DOHH2 (cell line): ENCODE data around the gene DGKZ.
A peak's percentile ranks its signal among the peaks of the same experiment; 100 is the strongest.

Source experiments
- H3F3A ChIP-seq: fragments of 200-600 bp; sonication (generic), shearing (Covaris generic); 2 replicates; pipeline ENCODE4 v1.6.0; 2016; ENCODE audit warnings: antibody characterized with exemption, mild to moderate bottlenecking; ENCODE audit not compliant: control insufficient read depth, insufficient read depth
- H3K27ac ChIP-seq: fragments of 200-600 bp; sonication (generic); 2 replicates; pipeline ENCODE4 v1.5.1; 2014; ENCODE audit warnings: low read depth, mild to moderate bottlenecking, low read length, moderate library complexity
- H3K27me3 ChIP-seq: fragments of 200-600 bp; sonication (generic); 2 replicates; pipeline ENCODE4 v1.6.1; 2014; ENCODE audit warnings: mild to moderate bottlenecking, low read length, mixed read lengths; ENCODE audit not compliant: control insufficient read depth
- H3K36me3 ChIP-seq: fragments of 200-600 bp; sonication (generic); 2 replicates; pipeline ENCODE4 v1.6.1; 2014; ENCODE audit warnings: mild to moderate bottlenecking, low read length, moderate library complexity, mixed read lengths; ENCODE audit not compliant: control insufficient read depth
- H3K4me1 ChIP-seq: fragments of 200-600 bp; sonication (generic); 2 replicates; pipeline ENCODE4 v1.6.1; 2014; ENCODE audit warnings: mild to moderate bottlenecking, low read length, mixed read lengths; ENCODE audit not compliant: control insufficient read depth
- H3K4me2 ChIP-seq: fragments of 200-600 bp; sonication (generic); 2 replicates; pipeline ENCODE4 v1.6.0; 2014; ENCODE audit warnings: mild to moderate bottlenecking, low read length, moderate library complexity
- H3K4me3 ChIP-seq: fragments of 200-600 bp; sonication (generic); 2 replicates; pipeline ENCODE4 v1.5.1; 2014; ENCODE audit warnings: mild to moderate bottlenecking, low read length, mixed read lengths
- H3K79me2 ChIP-seq: fragments of 200-600 bp; sonication (generic); 2 replicates; pipeline ENCODE4 v1.6.1; 2014; ENCODE audit warnings: mild to moderate bottlenecking, low read length, mixed read lengths; ENCODE audit not compliant: control insufficient read depth
- H3K9me2 ChIP-seq: fragments of 200-600 bp; sonication (generic); replicated peaks from 2 replicates; pipeline ENCODE4 v1.6.1; 2014; ENCODE audit warnings: mild to moderate bottlenecking, low read length, mixed read lengths; ENCODE audit not compliant: control insufficient read depth
- H3K9me3 ChIP-seq: fragments of 200-600 bp; sonication (generic); 2 replicates; pipeline ENCODE4 v1.6.1; 2014; ENCODE audit warnings: antibody characterized with exemption, low read length, mixed read lengths; ENCODE audit not compliant: control insufficient read depth, insufficient read depth
- H4K20me1 ChIP-seq: fragments of 200-600 bp; sonication (generic); 2 replicates; pipeline ENCODE4 v1.6.0; 2014; ENCODE audit warnings: low read depth, mild to moderate bottlenecking, antibody characterized with exemption, low read length, moderate library complexity; ENCODE audit not compliant: control insufficient read depth, insufficient read depth
- CTCF ChIP-seq: fragments of 200-600 bp; sonication (generic); IDR thresholded peaks from one replicate; pipeline ENCODE4 v1.5.1; 2014; ENCODE audit warnings: antibody characterized with exemption, mild to moderate bottlenecking, low read depth, low read length; ENCODE audit not compliant: poor library complexity, severe bottlenecking
- EZH2phosphoT487 ChIP-seq: fragments of 200-600 bp; sonication (generic); IDR thresholded peaks from 2 replicates; pipeline ENCODE4 v1.6.1; 2017; ENCODE audit warnings: borderline replicate concordance, mild to moderate bottlenecking, antibody characterized with exemption, low read length, moderate library complexity, mixed read lengths

The DGKZ gene

GRCh38 chr11:46345881-46346484, 1.3 kb upstream of the DGKZ start:
- peak overlapping the region; percentile 42 for H3K4me2 ChIP-seq

GRCh38 chr11:46347637-46348311, 511 bp downstream of the DGKZ start:
- peak overlapping the region; percentile 93 for H3K4me2 ChIP-seq
- no peaks in the 10 kb centered on the region for H3K9me3 ChIP-seq
- peaks cover 46% of the 10 kb centered on the region for H3K4me1 ChIP-seq
- H3K79me2 ChIP-seq, result peaks cover 50% of the 10 kb centered on the region
- peaks cover 14% of the 10 kb centered on the region for H4K20me1 ChIP-seq
- no peak overlapping the region for H3K27ac ChIP-seq
- no peak for TF ChIP-seq EZH2phosphoT487
- TF ChIP-seq CTCF, result no peak
- no peaks in the 10 kb centered on the region for H3K9me2 ChIP-seq
- H3K36me3 ChIP-seq, result no peaks in the 10 kb centered on the region; the same call in 1 of the 2 replicates
- peaks cover 39% of the 10 kb centered on the region for H3K27me3 ChIP-seq
- peaks cover 7% of the 10 kb centered on the region; the same call in 1 of the 2 replicates for H3F3A ChIP-seq
- H3K4me3 ChIP-seq, result peak overlapping the region; percentile 89

More at GRCh38 chr11:46345881-46346484, 1.3 kb upstream of the DGKZ start:
- Histone ChIP-seq H3K4me3 (peak overlapping the region; percentile 28; the same call in 1 of the 2 replicates), H3F3A (peaks cover 7% of the 10 kb centered on the region; the same call in 1 of the 2 replicates), H3K9me2 (no peaks in the 10 kb centered on the region), H3K4me1 (peaks cover 50% of the 10 kb centered on the region), H4K20me1 (peaks cover 11% of the 10 kb centered on the region; the same call in 1 of the 2 replicates), H3K27ac (no peak overlapping the region), H3K27me3 (peaks cover 48% of the 10 kb centered on the region), H3K9me3 (no peaks in the 10 kb centered on the region), H3K36me3 (no peaks in the 10 kb centered on the region; the same call in 1 of the 2 replicates), H3K79me2 (peaks cover 32% of the 10 kb centered on the region)
- TF ChIP-seq CTCF, result no peak
- TF ChIP-seq EZH2phosphoT487, result no peak

- no peaks in the 10 kb centered on the region for H3K9me2 ChIP-seq
- H3K4me1 ChIP-seq, result peaks cover 46% of the 10 kb centered on the region
- H3K9me3 ChIP-seq, result no peaks in the 10 kb centered on the region
- peak overlapping the region; percentile 93 for H3K4me2 ChIP-seq
- peaks cover 60% of the 10 kb centered on the region for H3K79me2 ChIP-seq
- H3K27me3 ChIP-seq, result peaks cover 29% of the 10 kb centered on the region
- H3K4me3 ChIP-seq, result peak overlapping the region; percentile 89
- H3F3A ChIP-seq, result 0 out of 2 replicates have a peak, but pooled peaks cover 2% of the 10 kb centered on the region
- no peaks in the 10 kb centered on the region; the same call in 1 of the 2 replicates for H3K36me3 ChIP-seq
- peaks cover 14% of the 10 kb centered on the region for H4K20me1 ChIP-seq
- TF ChIP-seq CTCF (no peak), EZH2phosphoT487 (no peak)
- H3K27ac ChIP-seq, result no peak overlapping the region
Measured at GRCh38 chr11:46348566-46349401, 1.5 kb downstream of the DGKZ start.
